H1 (cell line): ENCODE data around the gene ASRGL1. TPM values are rescaled to one million over a fixed set of nuclear protein-coding genes. Genes with fewer than 3 reads are reported as not detected.

ENCODE experiments used
- JUND ChIP-seq: IDR thresholded peaks from 2 replicates; pipeline ENCODE4 v1.6.1; 2011; ENCODE audit warnings: mild to moderate bottlenecking, improper control_type of control experiment, low read length
- SP2 ChIP-seq: IDR thresholded peaks from 2 replicates; pipeline ENCODE4 v1.6.1; 2012; ENCODE audit warnings: mild to moderate bottlenecking, low read length, inconsistent platforms
- polyA plus RNA-seq, 7 experiments: library from polyadenylated mRNA; depleted of rRNA in 3 of 7; stranded (reverse) in 5 of 7; unstranded in 2 of 7; fragments of >200 nt in 5 of 7; fragments of 200-250 nt in 2 of 7; gene quantifications; 1 replicate in 5 of 7; 2 replicates in 1 of 7; 4 replicates in 1 of 7; pipeline versions ENCODE4 v1.2.1 to v1.2.3, GENCODE V29; 2011 to 2013; ENCODE audit warnings: missing spikeins in 2 of 7, mixed read lengths in 2 of 7
- total RNA-seq: library from RNA; stranded (reverse); fragmentation: NEBNext Ultra II Directional; extraction: Animal tissue kit (Norgen Biotek cat#: 25700); gene quantifications from 2 replicates; pipeline ENCODE4 v1.2.1, GENCODE V29; 2021

The ASRGL1 gene
- total and polyA plus RNA-seq, 2 of the 8 experiments (the other 6 are each of a cell fraction or from before 2014, with no cell fraction given): 19.9 to 23.5 TPM

DNA sequence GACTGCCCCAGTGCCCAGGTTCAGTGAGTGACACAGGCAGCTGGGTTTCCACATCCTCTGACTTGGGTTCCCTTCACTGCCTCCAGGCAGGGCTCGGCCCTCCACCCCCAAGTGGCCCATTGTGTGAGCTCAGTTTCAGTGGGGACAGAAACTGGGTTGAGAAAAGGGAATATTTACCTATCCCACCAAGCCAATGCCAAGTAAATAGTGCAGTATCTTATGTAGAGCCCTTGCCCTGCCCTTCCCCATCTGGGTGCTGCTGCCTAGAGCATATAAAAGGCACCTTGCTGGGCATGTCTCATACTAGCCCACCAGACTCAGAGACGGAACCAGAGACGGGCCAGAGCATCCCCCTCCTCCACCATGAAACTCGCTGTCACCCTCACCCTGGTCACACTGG lies 81.5 kb downstream of the ASRGL1 start, which contains the start of gene SCGB1A1 (continued):
- no peak for TF ChIP-seq SP2
- TF ChIP-seq JUND: no peak
